ENCODE results near the gene HMGCL. TPM values are rescaled to one million over a fixed set of nuclear protein-coding genes. Genes with fewer than 3 reads are reported as not detected.
A peak's percentile ranks its signal among the peaks of the same experiment; 100 is the strongest.
"Not testable (repeated sequence)": the region's sequence is repeated elsewhere in the genome, so short reads cannot be mapped to it uniquely, and the experiment has no call there.

The HMGCL gene
- total and polyA plus RNA-seq, 2 of the 13 experiments (the other 11 are each of a cell fraction or from before 2014, with no cell fraction given), result 21.3 to 41.4 TPM

DNA sequence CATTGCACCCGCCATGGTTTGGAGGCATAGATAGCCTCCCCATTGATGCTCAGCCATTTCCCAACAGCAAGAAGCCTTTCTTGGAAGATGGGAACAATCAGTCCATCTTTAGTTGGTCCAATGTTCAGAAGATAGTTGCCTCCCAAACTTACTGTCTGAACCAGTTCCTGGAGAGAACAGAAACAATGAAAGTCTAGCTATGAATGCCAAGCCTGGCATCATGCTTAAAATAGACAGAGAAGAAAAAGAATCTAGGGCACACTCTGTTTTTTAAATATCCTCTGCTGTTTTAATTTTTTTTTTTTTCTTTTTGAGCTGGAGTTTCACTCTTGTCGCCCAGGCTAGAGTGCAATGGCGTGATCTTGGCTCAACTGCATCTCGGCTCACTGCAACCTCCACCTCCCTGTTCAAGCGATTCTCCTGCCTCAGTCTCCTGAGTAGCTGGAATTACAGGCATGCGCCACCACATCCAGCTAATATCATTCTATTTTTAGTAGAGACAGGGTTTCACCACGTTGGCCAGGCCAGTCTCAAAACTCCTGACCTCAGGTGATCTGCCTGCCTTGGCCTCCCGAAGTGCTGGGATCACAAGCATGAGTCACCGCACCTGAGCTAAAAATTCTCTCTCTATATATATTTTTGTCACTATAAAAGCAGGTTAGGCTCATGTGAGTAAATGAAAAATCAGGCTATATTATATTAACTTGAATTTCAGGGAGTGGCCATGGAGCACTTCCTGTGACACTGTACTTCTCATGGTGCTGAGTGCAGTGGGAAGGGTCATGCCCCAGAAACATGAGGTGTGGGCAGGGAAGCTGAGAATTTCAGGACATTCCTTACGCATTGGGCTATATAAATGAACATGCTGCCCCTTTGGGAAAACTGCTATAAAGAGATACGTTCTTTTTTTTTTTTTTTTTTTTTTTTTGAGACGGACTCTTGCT lies 23.7 kb upstream of the HMGCL start:
- Histone ChIP-seq H3K9me3 (ENCODE audit: low read length) (no peaks in the 10 kb centered on the region), H3K36me3 (replicated peaks in 1 of 2; ENCODE audit: control insufficient read depth in 1 of 2, insufficient read depth in 2 of 2, low read length in 2 of 2) (peaks cover 0 to 4% of the 10 kb centered on the region in 2 experiments; a peak in 4 of 5 replicates), H3K4me1 (ENCODE audit: insufficient read depth, low read length) (no peaks in the 10 kb centered on the region), H4K20me1 (ENCODE audit: insufficient read depth, low read length) (no peaks in the 10 kb centered on the region), H3K4me3 (replicated peaks in 1 of 3; ENCODE audit: insufficient read depth in 1 of 3, low read depth in 2 of 3, low read length in 3 of 3) (no peak overlapping the region), H3K9ac (ENCODE audit: insufficient read depth, low read depth, low read length) (no peak overlapping the region), H2AFZ (ENCODE audit: low read length) (no peak overlapping the region), H3K27me3 (ENCODE audit: control insufficient read depth in 1 of 2, insufficient read depth in 2 of 2, low read length in 2 of 2) (no peaks in the 10 kb centered on the region), H3K4me2 (ENCODE audit: low read depth, low read length) (no peak overlapping the region), H3K27ac (ENCODE audit: extremely low read length, insufficient read depth, low read length) (no peak overlapping the region), H3K79me2 (ENCODE audit: insufficient read depth, low read length) (no peaks in the 10 kb centered on the region)
- BruUV-seq (replicated peaks), result no TSS peak
- CTCF ChIA-PET (ENCODE audit: low intra/inter-chr PET ratio, low total read pairs), result no interaction called here
- DNase-seq (ENCODE audit: low spot score), result no peak
- in situ Hi-C loops (cut with HindIII; ENCODE audit: extremely low pct_ligation_motif_present, low pct_unique_long_range_greater_than_20kb), result no loop called here
- FAIRE-seq, result no peak
- intact Hi-C loops (cut with micrococcal nuclease; ENCODE audit: unreplicated experiment), result no loop called here
- TF ChIP-seq ZNF354B (CRISPR knock-in tag; IDR thresholded peaks at IDR 0.05), result no peak
- no peak for TF ChIP-seq MIER3 (CRISPR knock-in tag; IDR thresholded peaks at IDR 0.05; ENCODE audit: borderline replicate concordance)
- no peak for TF ChIP-seq ZNF749 (CRISPR knock-in tag; IDR thresholded peaks at IDR 0.05; ENCODE audit: borderline replicate concordance)
- TF ChIP-seq STAG1 (CRISPR knock-in tag; IDR thresholded peaks at IDR 0.05), result no peak
- no peak for TF ChIP-seq RELA (CRISPR knock-in tag; IDR thresholded peaks at IDR 0.05)
- ATAC-seq, result no peak
- WGBS (ENCODE audit: low lambda C conversion rate), result 94% methylated on average over 12 of the region's 12 CpGs
- POLR2A ChIA-PET, result interaction anchor here (1.4 kb wide), 1 partner anchor 24 kb away, joined by 3 read pairs; the partner anchor contains the start of gene HMGCL

DNA sequence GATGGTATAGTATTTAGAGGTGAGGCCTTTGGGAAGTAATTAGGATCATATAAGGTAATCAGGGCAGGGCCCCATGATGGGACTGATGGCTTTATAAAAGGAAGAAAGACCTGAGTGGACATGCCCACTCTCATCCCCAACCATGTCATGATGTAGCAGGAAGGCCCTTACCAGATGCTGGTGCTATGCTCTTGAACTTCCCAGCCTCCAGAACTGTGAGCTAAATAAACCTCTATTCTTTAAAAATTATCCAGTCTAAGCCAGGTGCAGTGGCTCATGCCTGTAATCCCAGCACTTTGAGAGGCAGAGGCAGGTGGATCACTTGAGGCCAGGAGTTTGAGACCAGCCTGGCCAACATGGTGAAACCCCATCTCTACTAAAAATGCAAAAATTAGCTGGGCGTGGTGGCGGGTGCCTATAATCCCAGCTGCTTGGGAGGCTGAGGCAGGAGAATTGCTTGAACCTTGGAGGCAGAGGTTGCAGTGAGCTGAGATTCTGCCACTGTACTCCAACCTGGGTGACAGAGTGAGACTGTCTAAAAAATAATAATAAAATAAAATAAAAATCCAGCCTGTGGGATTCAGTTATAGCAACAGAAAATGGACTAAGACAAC lies 22.4 kb upstream of the HMGCL start:
- in situ Hi-C loops (cut with HindIII; ENCODE audit: extremely low pct_ligation_motif_present, low pct_unique_long_range_greater_than_20kb); POLR2A ChIA-PET: not testable (repeated sequence)

More for the DNA sequence above, 22.4 kb upstream of the HMGCL start:
- FAIRE-seq; H3K27ac ChIP-seq (ENCODE audit: extremely low read length, insufficient read depth, low read length); H2AFZ ChIP-seq (ENCODE audit: low read length); ATAC-seq; CTCF ChIA-PET (ENCODE audit: low intra/inter-chr PET ratio, low total read pairs); BruUV-seq (replicated peaks); H3K9ac ChIP-seq (ENCODE audit: insufficient read depth, low read depth, low read length); DNase-seq (ENCODE audit: low spot score); H3K9me3 ChIP-seq (ENCODE audit: low read length); H3K27me3 ChIP-seq (ENCODE audit: control insufficient read depth in 1 of 2, insufficient read depth in 2 of 2, low read length in 2 of 2); H3K79me2 ChIP-seq (ENCODE audit: insufficient read depth, low read length); H3K4me1 ChIP-seq (ENCODE audit: insufficient read depth, low read length); H3K36me3 ChIP-seq (replicated peaks in 1 of 2; ENCODE audit: control insufficient read depth in 1 of 2, insufficient read depth in 2 of 2, low read length in 2 of 2); H3K4me3 ChIP-seq (replicated peaks in 1 of 3; ENCODE audit: insufficient read depth in 1 of 3, low read depth in 2 of 3, low read length in 3 of 3); H4K20me1 ChIP-seq (ENCODE audit: insufficient read depth, low read length); H3K4me2 ChIP-seq (ENCODE audit: low read depth, low read length); intact Hi-C loops (cut with micrococcal nuclease; ENCODE audit: unreplicated experiment): not testable (repeated sequence)
- 100% methylated on average over 2 of the region's 2 CpGs for WGBS (ENCODE audit: low lambda C conversion rate)
- TF ChIP-seq ZNF766 (CRISPR knock-in tag; IDR thresholded peaks at IDR 0.05; ENCODE audit: borderline replicate concordance), result peak; percentile 90; the same call in 1 of the 2 replicates
- TF ChIP-seq ZNF564 (CRISPR knock-in tag; IDR thresholded peaks at IDR 0.05), result peak; percentile 97
